ENCODE results near the gene GFOD1.
A peak's percentile ranks its signal among the peaks of the same experiment; 100 is the strongest.

The GFOD1 gene

DNA sequence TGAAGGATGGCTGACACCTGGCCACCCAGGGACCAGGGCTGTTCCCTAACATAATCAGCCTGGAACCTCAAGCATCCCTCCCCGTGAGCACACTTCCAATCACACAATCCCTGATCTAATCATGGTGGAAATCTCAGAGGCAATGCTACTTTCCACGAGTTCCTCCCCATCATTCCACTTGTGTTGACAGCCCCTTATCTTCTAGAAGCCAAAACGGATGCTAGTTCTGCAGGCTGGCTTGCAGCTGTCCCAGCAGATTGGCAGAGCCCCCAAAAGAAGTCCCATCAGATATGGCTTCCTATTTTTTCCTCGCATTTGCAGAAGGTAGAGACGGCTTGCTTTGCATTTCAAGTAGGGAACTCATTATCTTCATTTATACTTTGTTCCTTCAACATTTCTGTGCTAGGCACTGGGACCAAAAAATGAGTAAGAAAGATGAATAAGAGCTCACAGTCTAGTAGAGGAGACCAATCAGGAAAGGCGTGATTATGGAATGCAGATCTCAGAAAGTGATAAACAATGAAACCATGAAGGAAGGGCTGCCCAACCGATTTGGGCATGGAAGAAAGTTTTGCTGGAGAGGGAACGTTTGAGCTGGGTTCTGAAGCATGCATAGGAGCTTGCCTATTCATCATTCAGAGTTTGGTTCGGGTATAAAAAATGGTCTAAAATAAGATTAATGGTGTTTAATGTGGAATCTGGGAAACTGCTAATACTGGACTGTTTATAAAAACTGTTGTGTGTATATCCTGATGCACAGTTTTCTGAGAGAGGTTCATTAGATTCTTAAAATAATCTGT lies 114.5 kb downstream of the GFOD1 start:
- no peak for DNase-seq

DNA sequence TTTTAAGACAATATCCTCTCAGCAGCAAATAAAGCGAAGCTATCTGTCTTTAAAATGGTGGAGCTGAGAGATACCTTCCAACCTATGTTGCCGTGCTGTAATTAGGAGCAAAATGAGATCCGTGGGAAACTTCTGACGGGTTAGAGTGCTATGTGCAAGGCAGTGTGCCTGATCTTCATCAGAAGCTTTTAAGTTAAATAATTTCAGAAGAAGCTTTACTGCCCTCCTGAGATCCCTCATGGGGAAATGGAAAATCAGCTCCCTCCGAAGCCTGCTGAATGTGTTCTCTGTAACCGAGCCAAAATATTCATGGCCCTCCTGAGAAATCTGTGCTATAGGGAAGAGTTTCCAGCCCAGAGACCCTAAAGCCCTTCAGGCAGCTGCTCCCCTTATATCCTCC lies 115.3 kb downstream of the GFOD1 start:
- no peak for DNase-seq

DNA sequence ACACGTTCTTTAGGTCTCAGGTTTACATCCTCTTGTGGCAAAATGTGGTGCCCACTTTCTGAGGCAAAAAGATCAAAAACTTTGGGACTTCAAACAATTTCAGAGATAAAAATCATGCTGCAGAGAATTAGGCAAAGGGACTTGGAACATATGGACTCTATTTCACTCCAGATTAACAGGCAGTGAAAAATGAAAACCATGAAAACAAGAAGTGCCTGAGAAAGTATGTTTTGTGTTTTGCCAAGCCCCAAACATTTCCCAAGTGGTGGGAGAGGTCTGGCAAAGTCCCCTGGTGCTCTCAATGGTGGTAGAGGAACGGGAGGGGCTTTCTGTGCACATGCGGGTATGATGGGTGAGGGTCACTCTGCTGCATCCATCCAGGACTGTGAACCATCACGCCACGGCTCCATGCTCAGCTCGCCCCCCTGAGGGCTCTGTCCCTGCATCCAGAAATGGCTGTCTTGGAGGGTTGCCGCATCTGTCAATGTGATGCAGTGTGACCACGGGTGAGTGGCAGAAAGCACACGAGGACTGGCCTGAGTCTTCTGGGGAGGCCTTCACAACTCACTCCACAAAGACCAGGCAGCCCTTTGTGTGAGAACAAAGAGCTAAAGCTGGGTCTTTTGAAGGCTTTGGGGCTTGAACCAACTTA lies 115.9 kb downstream of the GFOD1 start:
- no peak for DNase-seq

DNA sequence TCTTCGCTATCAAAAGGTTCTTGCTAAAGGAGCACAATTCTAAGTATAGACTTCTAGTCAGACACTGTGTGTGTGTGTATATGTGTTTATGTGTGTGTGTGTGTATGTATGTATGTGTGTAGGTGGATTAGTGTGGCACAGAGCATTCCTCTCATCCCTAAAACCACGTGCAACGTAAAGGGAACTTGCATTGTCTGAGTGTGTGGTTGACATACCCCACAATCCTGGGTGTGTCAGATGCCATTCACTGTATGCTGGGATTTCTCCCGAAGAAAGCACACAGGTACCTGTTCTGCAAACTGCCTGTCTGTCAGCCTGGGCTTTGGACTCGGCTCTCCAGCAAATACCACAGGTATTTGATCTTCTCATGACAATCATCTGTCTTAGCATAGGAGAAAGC lies 116.8 kb downstream of the GFOD1 start:
- DNase-seq = no peak

DNA sequence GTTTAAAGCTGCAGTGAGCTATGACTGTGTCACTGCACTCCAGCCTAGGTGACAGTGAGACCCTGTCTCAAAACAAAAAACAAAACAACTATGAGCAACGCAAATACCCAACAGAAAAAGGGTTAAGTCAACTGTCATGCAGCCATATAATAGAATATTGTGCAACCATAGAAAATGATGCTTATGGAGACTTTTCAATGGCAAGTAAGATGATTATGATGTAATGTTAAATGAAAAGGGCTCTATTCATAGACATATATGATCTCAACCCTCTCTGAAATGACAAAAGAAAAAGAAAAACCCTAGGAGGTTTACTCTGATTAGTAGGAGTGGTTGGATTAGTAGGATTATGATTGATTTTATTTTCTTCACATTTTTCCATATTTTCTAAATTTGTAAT lies 117.8 kb downstream of the GFOD1 start:
- DNase-seq = no peak

DNA sequence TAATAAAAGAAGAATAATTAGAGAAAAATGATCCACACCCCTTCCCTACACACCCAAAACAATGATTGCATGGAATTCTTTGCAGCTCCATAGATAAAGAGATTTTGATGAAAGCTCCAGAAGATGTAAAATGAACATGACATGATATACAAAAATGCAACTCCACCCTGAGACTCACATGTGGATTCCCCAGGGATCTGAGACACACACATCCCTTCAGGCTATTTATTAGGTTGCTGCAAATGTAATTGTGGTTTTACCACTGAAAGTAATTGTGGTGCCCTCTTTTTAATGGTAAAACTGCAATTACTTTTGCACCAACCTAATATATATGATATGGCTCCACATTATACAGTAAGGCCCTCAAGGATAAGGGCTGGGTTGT lies 118.7 kb downstream of the GFOD1 start:
- DNase-seq = no peak

DNA sequence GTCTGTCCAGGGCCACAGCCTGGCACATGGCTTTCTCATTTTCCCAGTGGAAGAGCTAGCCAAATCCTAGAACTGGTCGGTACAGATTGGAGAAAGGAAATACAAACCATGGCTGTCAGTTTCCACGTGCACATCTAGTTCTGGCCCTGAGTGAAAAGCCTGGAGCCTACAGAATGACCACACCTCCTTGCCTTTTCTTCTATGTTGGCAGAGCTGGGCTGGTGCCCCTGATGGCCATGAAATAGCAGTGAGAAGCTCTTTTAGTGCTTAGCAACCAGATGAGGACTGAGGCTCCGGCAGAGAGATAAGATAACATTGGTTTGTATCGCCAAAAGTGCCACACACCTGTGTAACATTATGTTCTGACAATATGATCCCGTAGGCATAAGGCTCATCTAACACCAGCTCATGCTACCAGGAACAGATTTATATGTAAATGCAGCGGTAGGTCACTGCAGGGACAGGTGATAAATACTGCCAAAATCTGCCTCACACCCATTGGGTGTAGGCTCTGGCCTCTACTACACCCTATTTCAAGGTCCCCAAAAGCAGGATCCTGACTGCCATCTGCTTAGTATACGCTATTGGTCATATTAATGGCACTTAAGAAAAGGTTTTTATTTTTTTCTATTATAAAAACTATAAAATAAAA lies 119.2 kb downstream of the GFOD1 start:
- DNase-seq = no peak

DNA sequence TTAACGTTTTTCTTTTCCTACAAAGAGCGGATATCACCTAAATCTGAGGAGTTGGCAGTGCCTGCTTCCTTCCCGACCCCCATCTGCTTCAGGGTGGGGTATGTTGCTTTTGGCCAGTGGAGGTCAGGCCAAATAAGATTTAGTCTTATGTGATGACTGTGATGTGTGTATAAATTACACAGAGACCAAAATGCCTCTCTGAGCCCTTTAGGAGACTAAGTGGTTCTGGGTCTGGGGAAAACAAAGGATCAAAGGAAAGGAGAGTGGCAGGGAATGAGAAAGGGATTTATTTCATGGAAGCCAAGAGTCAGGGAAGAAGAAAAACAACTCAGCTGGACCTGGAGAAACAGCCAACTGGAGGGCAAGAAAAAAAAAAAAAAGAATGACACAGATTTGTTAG lies 120.0 kb downstream of the GFOD1 start:
- no peak for DNase-seq

DNA sequence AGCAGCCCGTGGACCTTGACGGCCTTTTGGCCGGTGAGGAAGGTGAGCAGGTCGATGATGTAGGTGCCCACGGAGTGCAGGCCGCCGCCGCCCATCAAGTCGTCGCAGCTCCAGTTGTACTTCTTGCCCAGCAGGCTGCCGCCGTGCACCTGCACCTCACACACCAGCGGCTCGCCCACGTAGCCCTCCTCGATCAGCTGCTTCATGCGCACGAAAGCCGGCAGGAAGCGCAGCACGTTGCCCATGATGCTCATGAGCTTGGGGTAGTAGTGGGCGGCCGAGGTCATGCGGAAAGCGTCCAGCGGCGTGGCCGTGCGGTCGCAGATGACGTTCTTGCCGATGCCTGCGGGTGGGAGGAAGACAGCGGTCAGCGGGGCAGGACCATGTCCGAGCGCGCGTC lies 122.1 kb downstream of the GFOD1 start:
- no peak for DNase-seq

DNA sequence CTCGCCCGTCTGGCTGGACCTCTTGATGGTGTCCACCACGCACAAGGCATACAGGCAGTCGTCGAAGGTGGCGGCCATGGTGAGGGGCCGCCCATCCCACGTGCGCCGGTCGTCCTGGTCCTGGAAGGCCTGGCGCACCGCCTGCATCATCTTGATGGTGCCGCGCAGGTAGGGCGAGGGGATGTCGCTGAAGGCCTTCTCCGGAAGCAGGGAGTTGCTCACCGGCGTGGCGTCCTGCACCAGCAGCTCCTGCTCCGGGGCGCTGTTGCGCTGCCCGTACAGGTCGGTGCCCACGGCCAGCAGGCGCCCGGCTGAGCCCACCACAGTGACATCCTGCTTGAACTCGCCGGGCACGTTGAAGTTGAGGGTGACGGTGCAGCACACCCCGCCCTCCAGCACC lies 122.6 kb downstream of the GFOD1 start:
- DNase-seq = no peak

DNA sequence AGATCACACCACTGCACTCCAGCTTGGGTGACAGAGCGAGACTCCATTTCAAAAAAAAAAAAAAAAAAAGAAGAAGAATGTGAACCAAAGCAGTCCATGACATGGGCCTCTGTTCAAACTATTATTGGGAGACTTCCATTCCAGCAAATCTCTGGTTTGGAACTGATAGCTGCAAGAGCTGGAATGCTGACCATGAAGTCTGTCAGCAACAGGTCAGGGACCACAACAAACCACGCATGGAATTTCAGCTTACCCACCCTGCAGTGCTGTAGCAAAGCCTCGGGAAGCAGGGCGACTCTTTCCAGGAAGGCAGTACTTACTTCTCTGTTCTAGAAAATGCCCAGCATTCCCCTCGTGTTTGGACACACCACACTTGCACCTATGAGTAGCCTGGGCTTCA lies 125.0 kb downstream of the GFOD1 start:
- no peak for DNase-seq

DNA sequence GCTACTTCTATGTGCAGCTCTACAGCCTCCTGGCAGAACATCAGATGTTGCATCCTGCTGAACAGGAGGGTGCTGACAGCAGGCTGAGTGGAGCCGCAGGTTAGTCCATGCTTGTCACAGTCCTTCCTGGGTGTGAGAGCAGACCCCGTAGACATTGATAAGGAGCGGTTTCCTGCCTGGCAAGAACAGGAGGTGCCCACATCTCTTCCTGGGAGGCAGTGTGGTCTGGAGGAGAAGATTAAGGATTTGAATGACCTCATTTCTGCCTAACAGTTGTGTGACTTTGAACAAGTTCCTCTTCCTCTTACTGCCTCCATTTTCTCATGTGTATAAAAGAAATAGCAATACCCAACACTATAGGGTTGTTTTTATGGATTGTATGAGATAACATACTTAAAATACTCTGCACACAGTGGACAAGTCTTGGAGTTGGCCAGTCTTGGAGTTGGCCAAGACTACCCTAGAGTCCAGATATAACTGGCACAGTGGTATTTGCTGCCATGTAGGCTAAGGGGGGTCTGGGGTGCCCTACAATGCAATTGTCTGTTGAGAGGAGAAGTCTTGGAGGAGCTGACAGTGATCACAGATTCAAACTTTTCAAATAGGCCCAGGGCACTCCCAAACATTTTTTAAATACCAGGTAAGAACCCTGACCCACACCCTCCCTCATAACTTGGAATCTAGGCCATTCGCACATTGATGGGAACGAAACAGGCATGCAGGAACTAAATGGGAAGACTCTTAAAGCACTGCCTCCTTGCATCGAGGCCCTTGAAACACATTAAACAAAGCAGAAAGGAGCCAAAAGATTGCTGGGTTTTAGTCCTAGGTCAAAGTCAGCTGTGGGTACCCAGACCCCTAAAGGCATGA lies 126.5 kb downstream of the GFOD1 start:
- no peak for DNase-seq

DNA sequence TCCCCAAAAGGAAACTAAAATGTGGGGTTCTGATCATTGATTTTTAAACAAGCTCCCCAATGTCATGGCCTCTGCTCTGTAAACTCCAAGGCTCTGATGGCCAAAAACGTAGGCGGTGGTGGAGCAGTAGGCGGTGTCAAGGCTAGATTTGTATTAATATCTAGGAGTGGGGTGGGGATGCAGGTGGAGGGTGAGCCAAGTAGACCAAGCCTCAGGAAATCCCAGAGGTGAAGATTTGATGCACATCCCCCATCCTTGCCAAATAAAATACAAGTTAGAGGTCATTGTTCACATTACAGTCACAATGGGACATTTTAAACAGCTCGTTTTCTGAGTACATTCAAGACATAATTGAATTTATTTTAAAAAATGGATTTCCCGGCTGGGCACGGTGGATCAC lies 128.1 kb downstream of the GFOD1 start:
- no peak for DNase-seq

DNA sequence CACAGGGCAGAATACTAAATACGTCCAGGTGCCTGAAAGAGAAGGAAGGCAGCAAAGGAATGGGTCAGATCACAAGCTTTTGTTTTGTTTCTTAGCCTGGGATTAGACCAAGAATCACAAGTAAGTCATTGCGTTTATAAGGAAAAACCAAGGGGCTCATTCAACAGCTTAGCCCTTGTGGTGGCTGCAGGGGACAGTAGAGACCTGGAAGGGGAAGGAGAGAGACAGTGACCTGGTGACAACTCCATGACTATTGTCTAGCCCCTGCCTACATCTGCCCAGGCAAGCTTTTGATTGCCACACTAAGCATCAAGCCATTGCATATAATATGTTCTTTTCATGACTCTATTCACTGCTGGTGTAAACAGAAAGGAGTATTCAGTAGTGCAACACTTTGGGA lies 128.9 kb downstream of the GFOD1 start:
- no peak for DNase-seq

DNA sequence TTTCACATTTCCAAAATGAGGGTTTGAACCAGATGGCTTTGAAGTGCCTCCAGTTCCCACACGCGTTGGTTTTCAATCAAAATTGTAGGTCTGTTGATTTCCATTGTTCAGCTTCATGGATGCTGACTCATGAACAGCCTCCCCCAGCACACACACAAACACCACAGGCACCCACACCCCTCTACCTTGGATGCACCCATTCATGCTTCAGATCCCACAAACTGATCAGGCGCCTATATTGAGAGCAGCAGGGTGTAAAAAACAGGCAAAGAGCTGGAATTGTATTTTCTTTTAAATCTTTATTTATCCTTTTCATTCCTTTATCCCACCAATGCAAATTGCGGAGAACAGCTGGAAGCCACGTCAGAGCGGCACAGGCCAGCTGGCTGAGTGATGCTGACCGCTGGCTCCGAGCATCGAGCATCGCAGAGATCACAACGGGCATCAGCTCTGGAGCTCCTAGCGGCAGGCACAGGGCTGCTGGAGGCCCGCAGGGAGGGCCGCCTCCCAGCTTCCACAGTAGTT lies 129.8 kb downstream of the GFOD1 start:
- DNase-seq = no peak

DNA sequence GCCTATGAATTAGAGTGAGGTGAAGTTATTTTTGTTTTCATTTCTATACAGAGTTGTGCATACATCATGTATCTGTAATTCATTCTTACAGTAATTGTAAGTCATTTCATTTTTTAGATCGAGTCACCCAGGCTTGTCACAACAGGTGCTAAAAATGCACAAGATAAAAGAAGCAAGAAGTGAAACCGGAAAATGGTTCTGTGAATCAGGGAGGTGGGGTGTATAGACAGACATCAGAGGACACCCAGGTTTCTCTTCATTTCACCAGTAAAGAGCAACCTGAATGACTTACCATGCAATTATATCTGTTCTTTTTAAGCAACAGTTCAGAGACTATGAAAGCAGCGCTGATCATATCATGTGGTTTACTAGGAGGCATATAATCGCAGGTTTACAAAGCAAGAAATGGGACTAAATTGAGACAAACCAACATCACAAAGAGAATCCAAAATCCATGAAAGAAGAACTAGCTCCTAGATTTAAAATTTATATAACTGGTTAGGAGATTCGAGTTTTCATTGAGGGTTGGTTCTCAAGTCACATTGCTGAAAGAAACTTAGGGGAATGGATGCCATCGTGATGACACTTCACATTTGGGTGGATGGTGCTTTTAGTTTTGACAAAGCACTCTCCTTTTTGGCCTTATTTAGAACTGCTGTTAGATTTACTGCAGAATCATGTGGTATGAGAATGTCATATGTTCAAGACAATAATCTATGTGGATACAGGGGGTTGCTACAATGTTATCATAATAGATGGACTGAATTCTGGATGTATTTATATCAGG lies 131.2 kb downstream of the GFOD1 start:
- DNase-seq = peak; percentile 20 to 69

DNA sequence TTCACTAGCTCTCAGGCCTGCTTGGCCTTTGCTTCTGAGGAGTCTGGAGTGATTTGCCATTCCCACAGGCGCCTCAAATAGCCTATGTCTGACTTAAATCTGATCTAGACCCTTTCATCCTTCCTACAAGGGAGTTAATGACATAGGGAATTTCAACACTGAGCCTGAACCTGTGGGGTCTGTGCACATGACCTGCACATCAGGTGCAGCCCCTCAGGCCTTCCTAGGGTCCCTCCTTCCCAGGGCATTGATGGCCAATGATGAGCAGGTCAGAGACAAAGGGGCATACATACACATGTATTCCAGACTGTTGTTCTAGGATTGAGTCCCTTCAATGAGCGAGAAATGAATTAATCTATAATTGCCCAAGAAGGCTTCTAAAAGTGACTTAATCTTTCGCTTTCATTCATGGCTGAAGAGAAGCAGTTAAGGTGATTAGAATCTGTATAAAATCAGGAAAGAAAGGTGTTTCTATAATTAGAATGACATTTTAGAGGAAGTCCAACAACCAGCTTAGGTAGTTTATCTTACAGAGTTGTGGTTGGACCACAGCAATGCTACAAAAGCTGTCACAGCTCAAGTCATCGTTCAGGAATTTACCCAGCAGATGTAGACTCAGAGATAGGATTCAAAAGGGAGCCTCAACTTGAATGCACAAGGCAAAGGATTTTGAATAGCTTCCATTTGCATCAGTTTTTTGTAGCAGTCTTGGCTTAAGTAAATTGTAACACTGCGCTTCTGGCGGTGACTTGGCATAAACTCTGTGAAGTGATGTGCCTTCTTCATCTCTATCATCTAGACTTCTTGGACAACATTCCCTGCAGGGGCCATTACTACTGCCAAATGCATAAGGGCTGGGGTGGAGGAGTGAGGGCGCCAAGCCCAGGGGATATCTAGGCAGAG lies 132.1 kb downstream of the GFOD1 start:
- DNase-seq = peak in 1 of 2 donors; percentile 52

DNA sequence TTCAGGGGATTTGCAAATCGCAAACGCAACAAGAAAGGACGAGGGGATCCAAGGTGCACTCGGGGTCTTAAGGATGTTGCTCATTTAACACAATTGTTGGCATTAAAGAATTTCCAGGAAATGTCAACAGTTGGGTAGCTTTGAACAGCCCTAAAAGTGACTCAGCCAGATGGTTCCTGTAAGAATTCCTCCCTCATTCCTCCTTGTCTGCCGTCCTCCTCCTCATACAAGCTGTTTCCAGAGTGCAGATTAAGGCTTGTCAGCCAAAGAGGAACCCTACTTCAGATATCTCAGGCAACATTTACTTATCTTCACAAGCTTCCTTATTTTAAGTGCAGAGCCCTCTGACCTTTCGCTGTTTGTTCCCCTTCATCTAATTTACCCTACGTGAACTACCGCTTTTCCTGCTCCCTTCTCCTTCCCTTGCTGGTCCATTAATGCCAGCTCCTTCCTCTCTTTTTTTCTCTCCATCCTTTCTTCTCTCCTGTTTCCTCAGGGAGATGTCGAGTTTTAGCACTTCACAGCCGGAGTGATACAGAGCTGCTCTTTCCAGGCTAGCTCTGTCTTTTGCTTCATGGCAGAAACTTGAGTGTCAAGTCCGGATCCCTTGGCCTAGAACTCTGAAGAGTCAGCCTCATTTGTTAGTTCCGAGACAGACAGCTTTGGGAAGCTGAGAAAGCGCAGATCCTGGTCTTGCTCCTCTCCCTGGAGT lies 132.9 kb downstream of the GFOD1 start:
- DNase-seq = no peak

DNA sequence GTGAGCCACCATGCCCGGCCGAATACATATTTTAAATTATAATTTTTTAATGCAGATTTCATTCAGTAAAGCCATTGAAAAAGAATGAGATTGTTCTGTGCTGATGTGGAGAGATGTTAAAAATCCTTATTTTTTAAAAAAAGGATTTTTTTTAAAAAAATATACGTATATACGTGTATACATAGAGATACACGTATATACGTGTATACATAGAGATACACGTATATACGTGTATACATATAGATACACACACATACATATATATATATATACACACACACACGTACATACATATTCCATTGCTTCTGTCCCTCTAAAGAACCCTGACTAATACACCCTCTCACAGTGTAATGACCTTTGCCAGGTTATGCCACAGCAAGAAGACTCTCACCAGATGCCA lies 135.2 kb downstream of the GFOD1 start:
- no peak for DNase-seq

DNA sequence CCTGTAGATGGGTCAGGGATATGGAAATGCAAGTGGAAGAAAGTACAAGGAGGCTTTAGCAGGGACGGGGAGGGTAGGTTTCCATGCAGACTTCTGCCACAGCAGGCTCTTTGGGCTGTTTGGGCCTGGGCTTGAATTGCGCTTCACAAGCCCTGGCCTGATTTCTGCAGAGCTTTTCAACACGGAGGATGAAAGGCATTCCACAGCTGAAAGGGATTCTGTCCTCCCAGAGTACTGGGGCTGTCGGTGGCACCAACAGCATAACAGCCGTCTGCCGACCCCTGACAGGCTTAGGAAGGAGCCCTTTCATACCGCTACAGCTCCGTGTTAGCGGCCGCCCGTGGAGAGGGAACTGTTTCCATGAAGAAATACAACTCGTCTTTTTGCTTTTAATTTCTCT lies 136.1 kb downstream of the GFOD1 start:
- DNase-seq = no peak

Data from CD4-positive, alpha-beta T cell treated with Interleukin-4 for 1 hour (primary cell).